ENCODE measurements around the gene ZNF587B. TPM values are rescaled to one million over a fixed set of nuclear protein-coding genes. Genes with fewer than 3 reads are reported as not detected.

Gene ZNF587B
- total RNA-seq, 1 experiment from 2014 or later, result 20.0 TPM

DNA sequence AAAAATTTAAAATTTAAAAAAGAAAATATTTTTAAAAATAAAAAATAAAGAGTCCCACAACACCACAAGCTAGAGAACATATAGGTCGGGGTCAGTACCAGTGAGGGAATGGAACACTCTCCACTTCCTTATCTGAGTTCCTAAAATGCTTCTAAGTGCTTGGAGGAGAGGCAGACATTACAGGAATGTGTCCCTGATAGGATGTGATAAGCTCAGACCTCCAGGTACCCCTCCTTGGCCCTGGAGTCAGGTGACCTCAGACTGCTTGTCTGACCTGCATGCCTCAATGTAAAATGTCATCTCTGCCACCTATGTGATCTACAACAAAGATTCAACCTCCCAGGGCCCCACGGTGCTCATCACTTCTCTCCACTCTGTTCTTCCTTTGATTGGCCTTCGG, 55.9 kb downstream of the ZNF587B start:
- H3K4me3 ChIP-seq (ENCODE audit: low read depth, low read length, poor library complexity, severe bottlenecking), result no peak overlapping the region
- intact Hi-C loops (cut with micrococcal nuclease; ENCODE audit: unreplicated experiment), result no loop called here
- POLR2A ChIA-PET (ENCODE audit: low non-redundant PET), result no interaction called here
- no peaks in the 10 kb centered on the region for H3K27me3 ChIP-seq (replicated peaks; ENCODE audit: insufficient read depth, low read depth, low read length, poor library complexity)
- peaks cover 36% of the 10 kb centered on the region for H3K36me3 ChIP-seq (ENCODE audit: insufficient read depth, low read length, poor library complexity, severe bottlenecking)
- peaks cover 30% of the 10 kb centered on the region for H3K9me3 ChIP-seq (ENCODE audit: low read depth, low read length, poor library complexity, severe bottlenecking)
- BruUV-seq (replicated peaks), result no TSS peak
- DNase-seq (ENCODE audit: low spot score), result no peak
- no peaks in the 10 kb centered on the region for H3K4me1 ChIP-seq (ENCODE audit: insufficient read depth, low read length, poor library complexity, severe bottlenecking)
- H3K27ac ChIP-seq (ENCODE audit: low read depth, low read length, poor library complexity, severe bottlenecking), result no peak overlapping the region
- TF ChIP-seq, protein P1, sequence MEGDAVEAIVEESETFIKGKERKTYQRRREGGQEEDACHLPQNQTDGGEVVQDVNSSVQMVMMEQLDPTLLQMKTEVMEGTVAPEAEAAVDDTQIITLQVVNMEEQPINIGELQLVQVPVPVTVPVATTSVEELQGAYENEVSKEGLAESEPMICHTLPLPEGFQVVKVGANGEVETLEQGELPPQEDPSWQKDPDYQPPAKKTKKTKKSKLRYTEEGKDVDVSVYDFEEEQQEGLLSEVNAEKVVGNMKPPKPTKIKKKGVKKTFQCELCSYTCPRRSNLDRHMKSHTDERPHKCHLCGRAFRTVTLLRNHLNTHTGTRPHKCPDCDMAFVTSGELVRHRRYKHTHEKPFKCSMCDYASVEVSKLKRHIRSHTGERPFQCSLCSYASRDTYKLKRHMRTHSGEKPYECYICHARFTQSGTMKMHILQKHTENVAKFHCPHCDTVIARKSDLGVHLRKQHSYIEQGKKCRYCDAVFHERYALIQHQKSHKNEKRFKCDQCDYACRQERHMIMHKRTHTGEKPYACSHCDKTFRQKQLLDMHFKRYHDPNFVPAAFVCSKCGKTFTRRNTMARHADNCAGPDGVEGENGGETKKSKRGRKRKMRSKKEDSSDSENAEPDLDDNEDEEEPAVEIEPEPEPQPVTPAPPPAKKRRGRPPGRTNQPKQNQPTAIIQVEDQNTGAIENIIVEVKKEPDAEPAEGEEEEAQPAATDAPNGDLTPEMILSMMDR (conservative IDR thresholded peaks at IDR 0.05; ENCODE audit: low read depth, low read length), result no peak
- TF ChIP-seq EZH2 (IDR thresholded peaks at IDR 0.05; ENCODE audit: borderline replicate concordance, low read depth, low read length, poor library complexity, severe bottlenecking), result no peak
- CTCF ChIA-PET, result no interaction called here

- Histone ChIP-seq H3K9me3 (ENCODE audit: low read depth, low read length, poor library complexity, severe bottlenecking) (peaks cover 30% of the 10 kb centered on the region), H3K4me3 (ENCODE audit: low read depth, low read length, poor library complexity, severe bottlenecking) (peak overlapping the region; percentile 79), H3K27me3 (replicated peaks; ENCODE audit: insufficient read depth, low read depth, low read length, poor library complexity) (no peaks in the 10 kb centered on the region), H3K27ac (ENCODE audit: low read depth, low read length, poor library complexity, severe bottlenecking) (no peak overlapping the region), H3K4me1 (ENCODE audit: insufficient read depth, low read length, poor library complexity, severe bottlenecking) (no peaks in the 10 kb centered on the region), H3K36me3 (ENCODE audit: insufficient read depth, low read length, poor library complexity, severe bottlenecking) (peaks cover 36% of the 10 kb centered on the region)
- no peak for DNase-seq (ENCODE audit: low spot score)
- POLR2A ChIA-PET (ENCODE audit: low non-redundant PET), result no interaction called here
- BruUV-seq (replicated peaks), result no TSS peak
- intact Hi-C loops (cut with micrococcal nuclease; ENCODE audit: unreplicated experiment), result no loop called here
- TF ChIP-seq, protein P1 (conservative IDR thresholded peaks at IDR 0.05; ENCODE audit: low read depth, low read length), result no peak
- no peak for TF ChIP-seq EZH2 (IDR thresholded peaks at IDR 0.05; ENCODE audit: borderline replicate concordance, low read depth, low read length, poor library complexity, severe bottlenecking)
- CTCF ChIA-PET, result no interaction called here
These were observed 57.3 kb downstream of the ZNF587B start for GRCh38 chr19:57887195-57887941.

DNA sequence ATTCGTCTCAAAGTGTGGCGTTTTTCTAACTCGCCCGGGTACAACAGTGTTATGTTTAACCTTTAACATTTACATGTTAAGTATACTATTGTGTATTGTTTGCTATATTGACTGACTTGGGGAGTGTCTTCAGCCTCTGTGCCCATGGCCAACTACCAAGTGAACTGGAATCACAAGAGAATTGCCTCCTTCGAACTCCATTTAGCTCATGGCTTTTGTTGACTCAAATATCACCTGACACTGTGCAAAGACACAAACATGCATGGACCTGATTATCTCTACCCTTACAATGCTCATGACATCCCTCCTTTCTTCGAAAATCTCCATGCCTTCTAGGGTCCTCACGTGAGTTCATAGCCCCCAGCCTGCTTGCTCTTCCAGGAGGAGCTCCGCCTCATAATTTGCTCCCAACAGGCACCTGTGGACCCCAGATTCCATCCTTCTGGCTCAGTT, 58.0 kb downstream of the ZNF587B start:
- ChIA-PET CTCF (no interaction called here), POLR2A (ENCODE audit: low non-redundant PET) (no interaction called here)
- peaks cover 30% of the 10 kb centered on the region for H3K9me3 ChIP-seq (ENCODE audit: low read depth, low read length, poor library complexity, severe bottlenecking)
- H3K4me3 ChIP-seq (ENCODE audit: low read depth, low read length, poor library complexity, severe bottlenecking), result peak overlapping the region; percentile 79
- H3K36me3 ChIP-seq (ENCODE audit: insufficient read depth, low read length, poor library complexity, severe bottlenecking), result peaks cover 29% of the 10 kb centered on the region
- peak overlapping the region; percentile 72 for H3K27ac ChIP-seq (ENCODE audit: low read depth, low read length, poor library complexity, severe bottlenecking)
- DNase-seq (ENCODE audit: low spot score), result peak; percentile 17
- no peaks in the 10 kb centered on the region for H3K4me1 ChIP-seq (ENCODE audit: insufficient read depth, low read length, poor library complexity, severe bottlenecking)
- no peaks in the 10 kb centered on the region for H3K27me3 ChIP-seq (replicated peaks; ENCODE audit: insufficient read depth, low read depth, low read length, poor library complexity)
- BruUV-seq (replicated peaks), result TSS peak; percentile 63
- TF ChIP-seq, protein P1 (conservative IDR thresholded peaks at IDR 0.05; ENCODE audit: low read depth, low read length), result no peak
- no peak for TF ChIP-seq EZH2 (IDR thresholded peaks at IDR 0.05; ENCODE audit: borderline replicate concordance, low read depth, low read length, poor library complexity, severe bottlenecking)
- intact Hi-C loops (cut with micrococcal nuclease; ENCODE audit: unreplicated experiment), result no loop called here

Measured in A673 (cell line).